Progenitor cell of endocrine pancreas (in vitro differentiated cells): ENCODE data around the gene QRFP. TPM values are rescaled to one million over a fixed set of nuclear protein-coding genes. Genes with fewer than 3 reads are reported as not detected.

Experiments used
- DNase-seq: peaks from one replicate; pipeline ENCODE4 v3.0.0; 2021; ENCODE audit warnings: low spot score; ENCODE audit not compliant: unreplicated experiment
- H3K27ac Mint-ChIP-seq: 2 replicates; pipeline ENCODE4 v1.8.0; 2021; ENCODE audit warnings: mild to moderate bottlenecking, moderate library complexity, mixed read lengths
- H3K27me3 Mint-ChIP-seq: 2 replicates; pipeline ENCODE4 v1.8.0; 2021; ENCODE audit warnings: mixed read lengths
- H3K36me3 Mint-ChIP-seq: 2 replicates; pipeline ENCODE4 v1.8.0; 2022; ENCODE audit warnings: mixed read lengths; ENCODE audit not compliant: insufficient read depth
- H3K4me1 Mint-ChIP-seq: 2 replicates; pipeline ENCODE4 v1.8.0; 2021; ENCODE audit warnings: low read depth, mixed read lengths
- H3K4me3 Mint-ChIP-seq: 2 replicates; pipeline ENCODE4 v1.8.0; 2021; ENCODE audit warnings: low read depth, mild to moderate bottlenecking, moderate library complexity, mixed read lengths
- H3K9me3 Mint-ChIP-seq: 2 replicates; pipeline ENCODE4 v1.8.0; 2021; ENCODE audit warnings: low read depth, mixed read lengths
- CTCF ChIP-seq: fragments of 200-600 bp; sonication (generic); IDR thresholded peaks from one replicate; pipeline ENCODE4 v1.5.0; 2021; ENCODE audit warnings: antibody characterized with exemption, mild to moderate bottlenecking; ENCODE audit not compliant: unreplicated experiment
- total RNA-seq: library from RNA; stranded (reverse); gene quantifications from 2 replicates; pipeline ENCODE4 v1.2.1, GENCODE V29; 2021

Gene QRFP
- total RNA-seq, 1 donor from 2014 or later = not detected

- Mint-ChIP-seq H3K4me1 (no peaks in the 10 kb centered on the region), H3K36me3 (no peaks in the 10 kb centered on the region), H3K9me3 (no peaks in the 10 kb centered on the region), H3K27ac (no peak overlapping the region), H3K4me3 (no peak overlapping the region), H3K27me3 (peaks cover 54% of the 10 kb centered on the region)
- no peak for DNase-seq
- TF ChIP-seq CTCF = no peak
Observed at GRCh38 chr9:130932255-130933079, 35.9 kb upstream of the QRFP start.

GRCh38 chr9:130931508-130932254, 35.1 kb upstream of the QRFP start:
- Mint-ChIP-seq H3K4me3 (no peak overlapping the region), H3K4me1 (no peaks in the 10 kb centered on the region), H3K36me3 (no peaks in the 10 kb centered on the region), H3K9me3 (no peaks in the 10 kb centered on the region), H3K27me3 (peaks cover 46% of the 10 kb centered on the region), H3K27ac (no peak overlapping the region)
- no peak for TF ChIP-seq CTCF
- DNase-seq = no peak

- Mint-ChIP-seq H3K9me3 (no peaks in the 10 kb centered on the region), H3K4me3 (no peak overlapping the region), H3K27ac (no peak overlapping the region), H3K27me3 (peaks cover 38% of the 10 kb centered on the region), H3K4me1 (no peaks in the 10 kb centered on the region), H3K36me3 (no peaks in the 10 kb centered on the region)
- no peak for DNase-seq
- no peak for TF ChIP-seq CTCF
Observed at GRCh38 chr9:130930804-130931349, 34.3 kb upstream of the QRFP start.

- no peak for DNase-seq
- no peak for TF ChIP-seq CTCF
- Mint-ChIP-seq H3K36me3 (no peaks in the 10 kb centered on the region), H3K27me3 (peaks cover 34% of the 10 kb centered on the region), H3K4me1 (no peaks in the 10 kb centered on the region), H3K9me3 (no peaks in the 10 kb centered on the region), H3K27ac (no peak overlapping the region), H3K4me3 (no peak overlapping the region)
Observed at GRCh38 chr9:130930132-130930803, 33.7 kb upstream of the QRFP start.

GRCh38 chr9:130929571-130930038, 33.0 kb upstream of the QRFP start:
- H3K9me3 Mint-ChIP-seq = no peaks in the 10 kb centered on the region
- TF ChIP-seq CTCF = no peak
- peaks cover 28% of the 10 kb centered on the region for H3K27me3 Mint-ChIP-seq
- DNase-seq = no peak
- H3K4me1 Mint-ChIP-seq = no peaks in the 10 kb centered on the region
- H3K36me3 Mint-ChIP-seq = no peaks in the 10 kb centered on the region
- H3K4me3 Mint-ChIP-seq = no peak overlapping the region
- H3K27ac Mint-ChIP-seq = no peak overlapping the region
